ENCODE results near the gene DERA. TPM values are rescaled to one million over a fixed set of nuclear protein-coding genes. Genes with fewer than 3 reads are reported as not detected.
"Not testable (repeated sequence)": the region's sequence is repeated elsewhere in the genome, so short reads cannot be mapped to it uniquely, and the experiment has no call there.

The DERA gene
- total RNA-seq, 2 experiments from 2014 or later, result 30.9 to 35.7 TPM

- no peak for ATAC-seq
- CTCF ChIA-PET, result interaction anchor here (0.7 to 1.2 kb wide), 3 partner anchors 10 to 235 kb away, joined by 3 read pairs; no protein-coding TSS in a partner anchor
- H3K9me3 Mint-ChIP-seq (ENCODE audit: low read depth), result peaks cover 28% of the 10 kb centered on the region
- peaks cover 10% of the 10 kb centered on the region for H3K36me3 Mint-ChIP-seq (ENCODE audit: low read depth)
- no peak for DNase-seq
- no peaks in the 10 kb centered on the region for H3K4me1 Mint-ChIP-seq
- H3K27me3 Mint-ChIP-seq, result no peaks in the 10 kb centered on the region
- H3K4me3 Mint-ChIP-seq, result no peak overlapping the region
- H3K27ac Mint-ChIP-seq, result no peak overlapping the region
- intact Hi-C loops (cut with DNase I, micrococcal nuclease), result no loop called here
- POLR2A ChIA-PET, result no interaction called here
Measured at GRCh38 chr12:16043480-16043879, 132.3 kb downstream of the DERA start.

- Mint-ChIP-seq H3K9me3 (ENCODE audit: low read depth) (peaks cover 39% of the 10 kb centered on the region), H3K27ac (no peak overlapping the region)
- POLR2A ChIA-PET, result no interaction called here
Measured at GRCh38 chr12:16046266-16046665, 135.1 kb downstream of the DERA start.

GRCh38 chr12:16048511-16048910 is 137.4 kb downstream of the DERA start:
- Mint-ChIP-seq H3K27ac (no peak overlapping the region), H3K36me3 (ENCODE audit: low read depth) (peaks cover 2% of the 10 kb centered on the region), H3K4me3 (no peak overlapping the region), H3K4me1 (no peaks in the 10 kb centered on the region), H3K9me3 (ENCODE audit: low read depth) (peaks cover 40% of the 10 kb centered on the region), H3K27me3 (no peaks in the 10 kb centered on the region)
- intact Hi-C loops (cut with DNase I, micrococcal nuclease), result no loop called here
- ChIA-PET POLR2A (no interaction called here), CTCF (no interaction called here)
- ATAC-seq, result no peak
- no peak for DNase-seq

More at GRCh38 chr12:16046266-16046665, 135.1 kb downstream of the DERA start:
- CTCF ChIA-PET, result no interaction called here
- Mint-ChIP-seq H3K36me3 (ENCODE audit: low read depth) (peaks cover 2% of the 10 kb centered on the region), H3K4me3 (no peak overlapping the region), H3K27me3 (no peaks in the 10 kb centered on the region), H3K4me1 (no peaks in the 10 kb centered on the region)
- ATAC-seq (no peak), DNase-seq (no peak)
- intact Hi-C loops (cut with DNase I, micrococcal nuclease), result no loop called here

GRCh38 chr12:16056910-16057309 is 145.8 kb downstream of the DERA start:
- peaks cover 25% of the 10 kb centered on the region for H3K9me3 Mint-ChIP-seq (ENCODE audit: low read depth)
- DNase-seq (no peak), ATAC-seq (no peak)
- no peaks in the 10 kb centered on the region for H3K36me3 Mint-ChIP-seq (ENCODE audit: low read depth)
- no peaks in the 10 kb centered on the region for H3K4me1 Mint-ChIP-seq
- no peak overlapping the region for H3K4me3 Mint-ChIP-seq
- no peaks in the 10 kb centered on the region for H3K27me3 Mint-ChIP-seq
- POLR2A ChIA-PET, result no interaction called here
- no peak overlapping the region for H3K27ac Mint-ChIP-seq
- CTCF ChIA-PET, result no interaction called here
- intact Hi-C loops (cut with DNase I, micrococcal nuclease), result no loop called here

- CTCF ChIA-PET; H3K4me1 Mint-ChIP-seq; H3K36me3 Mint-ChIP-seq (ENCODE audit: low read depth); intact Hi-C loops (cut with DNase I, micrococcal nuclease); ATAC-seq; H3K27me3 Mint-ChIP-seq; POLR2A ChIA-PET; DNase-seq; H3K4me3 Mint-ChIP-seq; H3K27ac Mint-ChIP-seq: not testable (repeated sequence)
- peaks cover 25% of the 10 kb centered on the region for H3K9me3 Mint-ChIP-seq (ENCODE audit: low read depth)
Measured at GRCh38 chr12:16057351-16057751, 146.2 kb downstream of the DERA start.

- Mint-ChIP-seq H3K4me1 (no peaks in the 10 kb centered on the region), H3K4me3 (no peak overlapping the region), H3K27ac (no peak overlapping the region), H3K9me3 (ENCODE audit: low read depth) (no peaks in the 10 kb centered on the region), H3K27me3 (no peaks in the 10 kb centered on the region), H3K36me3 (ENCODE audit: low read depth) (no peaks in the 10 kb centered on the region)
- ATAC-seq (no peak), DNase-seq (no peak)
- intact Hi-C loops (cut with DNase I, micrococcal nuclease), result no loop called here
- ChIA-PET POLR2A (no interaction called here), CTCF (interaction anchor here (1.1 to 1.4 kb wide), 2 partner anchors 11 to 25 kb away, joined by 3 read pairs; no protein-coding TSS in a partner anchor)
Measured at GRCh38 chr12:16062611-16063010, 151.5 kb downstream of the DERA start.

GRCh38 chr12:16063726-16064125 is 152.6 kb downstream of the DERA start:
- POLR2A ChIA-PET, result no interaction called here
- ATAC-seq (no peak), DNase-seq (no peak)
- H3K4me3 Mint-ChIP-seq, result no peak overlapping the region
- H3K9me3 Mint-ChIP-seq (ENCODE audit: low read depth), result no peaks in the 10 kb centered on the region
- CTCF ChIA-PET, result no interaction called here
- no peaks in the 10 kb centered on the region for H3K36me3 Mint-ChIP-seq (ENCODE audit: low read depth)
- H3K4me1 Mint-ChIP-seq, result no peaks in the 10 kb centered on the region
- intact Hi-C loops (cut with DNase I, micrococcal nuclease), result no loop called here
- no peak overlapping the region for H3K27ac Mint-ChIP-seq
- peaks cover 2% of the 10 kb centered on the region for H3K27me3 Mint-ChIP-seq

- intact Hi-C loops (cut with DNase I, micrococcal nuclease), result no loop called here
- Mint-ChIP-seq H3K27me3 (peaks cover 10% of the 10 kb centered on the region), H3K27ac (no peak overlapping the region), H3K4me3 (no peak overlapping the region), H3K4me1 (no peaks in the 10 kb centered on the region), H3K9me3 (ENCODE audit: low read depth) (no peaks in the 10 kb centered on the region), H3K36me3 (ENCODE audit: low read depth) (no peaks in the 10 kb centered on the region)
- DNase-seq (no peak), ATAC-seq (no peak)
- ChIA-PET POLR2A (no interaction called here), CTCF (no interaction called here)
Measured at GRCh38 chr12:16070113-16070512, 159.0 kb downstream of the DERA start.

GRCh38 chr12:16072678-16073077 is 161.5 kb downstream of the DERA start:
- Mint-ChIP-seq H3K27me3 (peaks cover 10% of the 10 kb centered on the region), H3K4me1 (no peaks in the 10 kb centered on the region), H3K4me3 (no peak overlapping the region), H3K27ac (no peak overlapping the region), H3K9me3 (ENCODE audit: low read depth) (no peaks in the 10 kb centered on the region), H3K36me3 (ENCODE audit: low read depth) (no peaks in the 10 kb centered on the region)
- ChIA-PET POLR2A (no interaction called here), CTCF (no interaction called here)
- ATAC-seq (no peak), DNase-seq (no peak)
- intact Hi-C loops (cut with DNase I, micrococcal nuclease), result no loop called here

GRCh38 chr12:16074894-16075293 is 163.8 kb downstream of the DERA start:
- Mint-ChIP-seq H3K36me3 (ENCODE audit: low read depth) (no peaks in the 10 kb centered on the region), H3K9me3 (ENCODE audit: low read depth) (no peaks in the 10 kb centered on the region), H3K4me3 (no peak overlapping the region), H3K27me3 (peaks cover 8% of the 10 kb centered on the region), H3K4me1 (no peaks in the 10 kb centered on the region), H3K27ac (no peak overlapping the region)
- DNase-seq (no peak), ATAC-seq (no peak)
- POLR2A ChIA-PET, result no interaction called here
- CTCF ChIA-PET, result no interaction called here
- intact Hi-C loops (cut with DNase I, micrococcal nuclease), result loop anchor here in 1 of 2 experiments (5.0 kb wide), 1 partner anchor 1567 kb away; no protein-coding TSS in a partner anchor

- H3K4me3 Mint-ChIP-seq, result no peak overlapping the region
- peaks cover 6% of the 10 kb centered on the region for H3K27me3 Mint-ChIP-seq
- intact Hi-C loops (cut with DNase I, micrococcal nuclease), result loop anchor here in 1 of 2 experiments (2.0 to 5.0 kb wide), 2 partner anchors 285 to 1566 kb away; no protein-coding TSS in a partner anchor
- ATAC-seq, result no peak
- DNase-seq, result no peak
- POLR2A ChIA-PET, result no interaction called here
- H3K4me1 Mint-ChIP-seq, result no peaks in the 10 kb centered on the region
- no peaks in the 10 kb centered on the region for H3K36me3 Mint-ChIP-seq (ENCODE audit: low read depth)
- no peaks in the 10 kb centered on the region for H3K9me3 Mint-ChIP-seq (ENCODE audit: low read depth)
- CTCF ChIA-PET, result interaction anchor here (0.7 kb wide), 1 partner anchor 342 kb away, joined by 3 read pairs; no protein-coding TSS in a partner anchor
- H3K27ac Mint-ChIP-seq, result no peak overlapping the region
Measured at GRCh38 chr12:16075887-16076286, 164.8 kb downstream of the DERA start.

- Mint-ChIP-seq H3K27ac (no peak overlapping the region), H3K4me1 (no peaks in the 10 kb centered on the region), H3K27me3 (peaks cover 3% of the 10 kb centered on the region), H3K9me3 (ENCODE audit: low read depth) (no peaks in the 10 kb centered on the region), H3K36me3 (ENCODE audit: low read depth) (no peaks in the 10 kb centered on the region), H3K4me3 (no peak overlapping the region)
- ATAC-seq (no peak), DNase-seq (no peak)
- intact Hi-C loops (cut with DNase I, micrococcal nuclease), result loop anchor here in 1 of 2 experiments (2.0 to 5.0 kb wide), 2 partner anchors 284 to 1566 kb away; no protein-coding TSS in a partner anchor
- ChIA-PET POLR2A (no interaction called here), CTCF (interaction anchor here (0.7 kb wide), 1 partner anchor 343 kb away, joined by 3 read pairs; no protein-coding TSS in a partner anchor)
Measured at GRCh38 chr12:16076557-16076956, 165.4 kb downstream of the DERA start.

Measured in activated CD4-positive, alpha-beta T cell treated with anti-CD3 and anti-CD28 coated beads for 36 hours (primary cell).